Islet precursor cell (in vitro differentiated cells): Measurements from ENCODE around the gene BPIFB3.

Experiments
- DNase-seq: peaks from one replicate; pipeline ENCODE4 v3.0.0-alpha.2; 2018

BPIFB3 gene, protein sequence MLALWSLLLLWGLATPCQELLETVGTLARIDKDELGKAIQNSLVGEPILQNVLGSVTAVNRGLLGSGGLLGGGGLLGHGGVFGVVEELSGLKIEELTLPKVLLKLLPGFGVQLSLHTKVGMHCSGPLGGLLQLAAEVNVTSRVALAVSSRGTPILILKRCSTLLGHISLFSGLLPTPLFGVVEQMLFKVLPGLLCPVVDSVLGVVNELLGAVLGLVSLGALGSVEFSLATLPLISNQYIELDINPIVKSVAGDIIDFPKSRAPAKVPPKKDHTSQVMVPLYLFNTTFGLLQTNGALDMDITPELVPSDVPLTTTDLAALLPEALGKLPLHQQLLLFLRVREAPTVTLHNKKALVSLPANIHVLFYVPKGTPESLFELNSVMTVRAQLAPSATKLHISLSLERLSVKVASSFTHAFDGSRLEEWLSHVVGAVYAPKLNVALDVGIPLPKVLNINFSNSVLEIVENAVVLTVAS

DNA sequence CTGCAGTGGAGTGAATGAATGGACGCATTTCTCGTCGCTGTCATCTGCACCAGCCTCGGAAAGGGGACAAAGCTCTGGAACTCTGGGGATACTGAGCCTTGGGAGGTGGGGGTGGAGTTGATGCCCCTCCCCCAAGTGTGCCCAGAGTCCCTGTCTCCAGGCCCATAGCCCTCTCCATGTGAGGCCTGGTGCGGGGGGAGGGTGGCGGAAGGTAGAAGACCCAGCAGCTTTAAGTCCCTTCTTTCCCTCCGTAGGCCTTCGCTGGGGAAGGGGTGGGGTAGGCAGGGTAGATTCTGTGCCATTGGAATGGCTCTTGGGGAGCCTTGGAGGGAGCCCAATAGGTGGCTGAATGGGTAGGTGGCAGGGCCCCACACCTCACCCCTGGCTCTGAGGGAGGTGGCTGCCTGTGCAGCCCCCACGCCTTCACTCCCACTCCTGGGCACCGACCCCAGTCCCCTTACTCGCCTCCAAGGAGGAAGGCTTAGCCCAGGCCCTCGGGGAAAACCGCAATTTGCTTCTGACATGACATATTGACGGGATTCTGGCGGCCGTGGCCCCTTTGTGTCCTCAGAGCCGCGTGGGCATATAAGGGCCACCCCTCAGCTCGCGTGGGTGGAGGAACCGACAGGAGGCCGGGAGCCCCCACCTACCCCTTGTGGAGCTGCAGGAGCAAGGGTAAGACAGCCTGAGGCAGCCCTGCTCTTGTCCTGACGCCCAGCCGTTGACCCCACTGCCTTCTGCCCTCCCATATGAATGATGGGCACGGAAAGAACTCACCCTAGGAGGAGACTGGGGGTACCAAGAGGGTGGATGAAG is at the start of gene BPIFB3:
Gene BPIFB3, plus strand, starts transcription at position 613 of the 816 bp plus-strand sequence. CDS start 1,533 bp downstream, outside the sequence.
- no peak for DNase-seq

DNA sequence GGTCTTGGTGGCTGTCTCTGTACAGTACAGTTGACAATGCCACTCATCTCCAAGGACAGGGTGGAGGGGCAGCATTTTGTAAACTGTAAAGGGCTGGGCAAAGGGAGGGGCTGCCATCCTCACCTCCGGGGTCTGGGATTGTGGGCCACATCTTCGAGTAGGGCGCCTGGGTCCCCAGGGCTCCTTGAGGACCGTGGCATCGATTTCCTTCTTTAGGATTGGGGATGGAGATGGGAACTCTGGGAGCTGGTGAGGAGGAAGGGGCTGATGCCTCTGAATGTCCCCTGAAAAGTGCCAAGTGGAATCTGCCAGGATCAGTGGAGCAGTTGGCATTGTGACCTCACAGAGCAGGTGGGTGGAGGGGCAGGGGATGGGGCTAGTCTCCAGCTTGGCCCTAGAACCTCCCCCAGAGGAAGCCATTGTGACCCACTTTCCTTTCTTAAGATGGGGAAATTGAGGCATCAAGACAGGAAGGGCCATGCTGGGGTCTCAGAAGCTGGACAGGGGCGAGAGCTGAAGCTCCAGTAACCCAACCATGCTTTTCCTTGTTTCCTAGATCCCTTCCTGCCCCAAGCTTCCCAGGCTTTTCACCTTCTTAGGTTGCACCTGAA is 49.5 kb upstream of the BPIFB3 start, which contains the start of gene SUN5:
Gene SUN5, minus strand, starts transcription at position 293 of the 611 bp plus-strand sequence. Its CDS starts 93 bp downstream, at position 200.
- no peak for DNase-seq

DNA sequence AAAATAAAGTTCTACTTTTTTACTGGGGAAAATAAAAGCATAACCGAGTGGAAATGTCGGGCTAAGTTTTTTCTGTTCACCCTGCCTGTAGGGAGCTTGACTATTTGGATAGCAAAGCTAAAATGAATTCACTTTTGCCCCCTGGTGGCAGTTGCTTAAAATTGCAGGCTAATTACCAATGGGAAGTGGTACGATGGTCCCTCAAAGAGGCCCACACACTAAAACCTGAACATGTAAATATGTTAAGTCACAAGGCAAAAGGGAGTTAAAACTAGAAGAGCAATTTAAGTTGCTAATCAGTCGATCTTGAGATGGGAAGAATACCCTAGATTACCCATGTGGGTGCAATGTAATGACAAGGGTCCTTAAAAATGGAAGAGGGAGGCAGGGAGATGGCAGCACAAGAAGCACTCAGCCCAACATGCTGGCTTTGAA is 48.6 kb upstream of the BPIFB3 start:
- no peak for DNase-seq

DNA sequence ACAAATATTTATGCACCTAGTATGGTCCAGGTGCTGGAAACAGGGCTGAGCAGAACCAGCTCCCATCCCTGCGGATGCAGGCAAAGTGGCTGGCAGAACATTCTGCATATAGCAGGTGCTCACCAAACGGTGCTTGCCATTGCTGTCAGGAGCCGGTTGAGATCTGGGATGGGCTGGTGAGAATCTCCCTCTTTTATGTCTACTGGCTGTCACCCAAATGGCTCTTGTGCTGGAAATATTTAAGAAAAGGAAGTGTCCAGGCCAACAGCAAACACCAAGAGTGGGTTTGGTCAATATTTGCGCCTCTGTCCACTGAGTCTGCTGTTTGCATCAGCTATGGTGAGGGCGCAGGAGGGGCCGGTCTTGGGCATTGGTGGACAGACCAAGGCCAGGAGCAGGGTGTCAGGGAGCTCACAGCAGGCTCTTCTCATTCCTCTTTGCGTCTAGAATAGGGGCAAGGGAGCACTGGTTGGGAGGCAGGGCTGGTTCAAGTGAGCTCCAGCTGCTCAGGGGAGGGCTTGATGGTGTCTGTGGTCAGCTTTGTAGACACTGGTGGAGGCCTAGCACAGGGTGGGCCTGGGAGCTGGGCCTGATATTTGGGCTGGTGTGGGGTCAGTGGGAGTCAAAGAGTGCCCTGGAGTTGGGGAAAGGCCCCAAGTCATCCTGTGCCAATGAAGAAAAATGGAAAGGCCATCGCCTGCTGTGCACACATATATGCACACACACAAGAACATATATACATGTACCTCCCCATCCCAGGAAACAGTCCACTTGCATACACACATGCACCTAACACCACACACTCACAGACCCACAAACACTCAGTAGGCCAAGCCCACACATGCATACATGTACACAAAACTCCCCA is 47.6 kb upstream of the BPIFB3 start:
- no peak for DNase-seq

DNA sequence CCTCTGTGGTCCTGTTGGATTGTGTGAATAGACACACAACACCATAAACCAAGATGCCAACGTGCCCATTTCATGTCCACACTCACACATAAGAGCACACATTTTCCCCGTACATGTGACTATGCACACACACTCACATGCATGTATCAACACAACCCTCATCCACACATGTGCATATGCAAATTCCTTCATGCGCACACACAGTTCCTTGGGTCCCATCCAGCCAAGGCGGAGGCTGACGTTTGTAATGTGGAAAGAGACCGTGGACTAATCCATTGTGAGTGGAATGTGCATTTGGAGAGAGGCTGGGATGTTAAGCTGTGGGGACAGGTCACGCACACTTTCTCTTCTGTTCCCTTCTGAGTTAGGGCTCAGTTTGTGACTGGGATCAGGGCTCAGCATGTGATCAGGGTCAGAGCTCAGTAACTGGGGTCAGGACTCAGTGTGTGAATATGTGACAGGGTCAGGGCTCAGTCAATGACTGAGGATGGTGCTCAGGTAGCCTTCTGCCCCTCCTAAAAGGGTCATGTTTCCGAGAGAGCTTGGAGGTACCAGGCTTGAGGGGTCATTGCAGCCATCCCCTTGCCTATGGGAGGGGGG is 46.8 kb upstream of the BPIFB3 start:
- DNase-seq, result no peak

DNA sequence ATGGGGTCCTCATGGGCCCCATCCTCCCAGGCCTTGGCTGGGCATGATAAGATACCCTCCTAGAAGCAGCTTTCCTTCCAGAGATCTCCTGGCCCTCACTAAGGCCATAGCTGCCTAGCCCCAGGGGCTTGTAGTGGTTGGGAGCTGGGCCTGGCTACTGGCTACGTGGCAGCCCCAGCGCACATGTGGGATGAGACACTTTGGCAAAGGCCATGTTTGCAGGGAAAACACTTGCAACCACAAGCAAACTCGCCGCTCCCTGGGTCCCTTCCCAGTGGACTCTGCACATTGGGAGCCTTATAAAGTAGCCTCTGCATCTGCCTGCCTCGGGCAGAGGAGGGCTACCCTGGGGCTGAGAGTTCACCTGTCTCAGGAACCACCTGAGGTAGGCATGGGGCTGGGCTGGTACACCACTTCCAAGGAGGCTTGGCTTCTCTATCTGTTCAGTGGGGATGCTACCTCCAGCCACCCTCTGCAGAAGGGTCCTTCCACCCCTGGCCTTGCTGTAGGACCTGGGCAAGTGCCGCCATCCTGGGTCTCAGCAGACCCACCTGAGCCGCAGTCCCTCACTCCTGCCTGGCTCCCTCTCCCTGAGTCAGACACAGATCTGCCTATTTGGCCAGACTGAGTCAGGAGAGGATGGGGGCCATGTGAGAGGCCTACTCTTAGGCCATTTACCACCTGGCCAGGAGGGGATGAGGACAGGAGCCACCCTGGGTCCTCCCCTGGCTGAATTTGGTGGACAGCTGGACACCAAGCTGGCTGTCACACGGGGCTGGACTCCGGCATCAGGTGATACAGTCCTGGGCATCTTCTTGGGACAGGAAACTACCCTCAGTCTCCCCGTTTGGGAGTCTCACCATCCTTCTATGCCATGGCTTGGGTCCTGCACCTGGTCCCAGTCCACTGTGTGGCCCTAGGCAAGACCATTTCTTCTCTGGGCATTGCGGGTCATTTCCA is 46.0 kb upstream of the BPIFB3 start, which contains the start of gene BPIFB2:
Gene BPIFB2, plus strand, starts transcription at position 329 of the 960 bp plus-strand sequence. CDS start 871 bp downstream, outside the sequence.
- DNase-seq, result no peak

DNA sequence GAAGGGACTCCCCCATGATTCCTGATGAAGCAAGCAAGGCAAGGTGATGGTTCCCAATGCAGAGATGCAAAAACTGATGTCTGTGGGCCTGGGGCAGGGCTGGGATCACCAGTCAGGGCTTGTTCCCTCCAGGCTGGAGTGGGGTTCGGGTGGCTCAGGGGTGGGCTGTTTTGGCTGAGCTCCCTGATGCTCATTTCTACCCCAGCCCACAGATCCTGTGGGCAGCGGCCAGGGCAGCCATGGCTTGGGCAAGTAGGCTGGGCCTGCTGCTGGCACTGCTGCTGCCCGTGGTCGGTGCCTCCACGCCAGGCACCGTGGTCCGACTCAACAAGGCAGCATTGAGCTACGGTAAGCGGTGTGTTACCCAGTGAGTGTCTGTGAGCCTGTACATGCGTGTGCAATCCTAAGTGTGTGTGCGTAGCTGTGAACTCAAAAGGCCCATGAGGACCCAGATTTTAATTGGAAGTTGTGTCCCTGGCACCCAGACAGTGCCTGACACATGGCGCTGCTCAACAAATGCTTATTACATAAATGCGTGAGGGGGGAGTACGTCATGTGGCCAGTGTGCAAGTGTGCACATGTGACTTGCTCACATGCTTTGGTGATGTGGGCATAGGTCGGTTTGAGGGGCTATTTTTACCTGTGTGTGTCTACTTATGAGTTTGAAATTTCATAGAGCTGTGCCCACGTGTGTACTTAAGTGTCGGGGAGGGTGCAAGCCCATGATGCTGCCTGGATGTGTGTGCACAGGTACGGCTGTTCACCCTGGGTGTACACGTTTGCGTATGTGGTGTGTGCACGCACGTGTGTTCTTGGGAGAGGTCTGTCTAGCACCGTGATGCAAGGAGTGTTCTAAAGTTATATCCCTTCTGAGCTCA is 45.1 kb upstream of the BPIFB3 start:
- DNase-seq, result no peak

DNA sequence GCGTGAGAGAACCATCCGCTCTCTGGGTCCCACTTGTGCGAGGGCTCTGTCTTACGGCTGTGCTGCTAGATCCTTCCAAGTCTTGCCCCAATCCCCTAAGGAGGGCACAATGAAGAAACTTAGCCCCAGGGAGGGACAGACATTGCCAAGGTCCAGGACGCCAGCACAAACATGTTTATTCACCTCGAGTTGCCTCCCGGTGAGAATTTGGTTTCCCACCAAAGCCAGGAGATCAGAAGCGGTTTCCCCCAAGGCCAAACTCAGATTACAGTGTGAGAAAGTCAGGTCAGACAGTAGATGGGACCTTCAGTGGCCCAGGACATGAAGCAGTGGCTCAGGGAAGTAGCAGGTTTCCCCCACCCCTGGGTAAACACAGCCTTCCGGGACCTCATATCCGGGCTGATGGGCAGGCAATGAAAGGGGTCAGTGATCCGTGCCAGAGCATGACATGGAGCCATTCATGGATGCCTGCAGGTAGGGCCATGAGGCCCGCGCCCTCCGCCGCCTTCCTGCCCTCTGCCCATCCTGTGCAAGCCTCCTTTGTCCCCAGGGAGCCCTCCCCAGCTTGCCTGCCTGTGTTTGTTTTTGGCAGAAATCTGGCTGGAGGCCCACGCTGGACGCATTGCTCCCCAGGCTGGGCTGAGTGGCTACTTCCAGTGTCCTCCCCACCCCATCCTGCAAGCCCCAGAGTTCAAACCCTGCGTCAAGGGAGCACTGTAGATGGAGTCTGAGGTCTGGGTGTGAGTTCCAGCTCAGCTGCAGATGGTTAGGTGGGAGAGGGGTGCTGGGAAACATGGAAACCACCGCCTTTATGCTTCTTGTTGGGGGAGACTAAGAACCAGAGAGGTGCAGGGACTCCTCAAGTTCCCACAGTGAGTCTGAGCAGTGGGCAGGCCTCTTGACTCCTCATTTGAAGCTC is 44.2 kb upstream of the BPIFB3 start:
- no peak for DNase-seq

DNA sequence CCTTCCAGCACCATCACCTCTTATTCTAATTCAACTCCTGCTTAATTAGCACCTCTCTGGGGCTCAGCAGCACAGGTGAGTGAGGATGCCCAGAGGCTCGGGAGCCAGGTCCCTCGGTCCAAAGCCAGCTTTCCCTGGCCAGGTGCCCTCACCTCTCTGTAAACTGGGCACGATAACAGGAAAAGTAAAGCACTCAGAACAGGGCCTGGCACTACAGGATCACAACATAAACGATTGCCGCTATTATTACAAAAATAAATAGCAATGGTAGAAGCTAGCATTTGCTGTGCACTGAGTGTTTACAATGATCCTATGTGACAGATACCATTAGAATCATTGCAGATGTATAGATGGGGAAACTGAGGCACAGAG is 43.6 kb upstream of the BPIFB3 start:
- DNase-seq, result no peak

DNA sequence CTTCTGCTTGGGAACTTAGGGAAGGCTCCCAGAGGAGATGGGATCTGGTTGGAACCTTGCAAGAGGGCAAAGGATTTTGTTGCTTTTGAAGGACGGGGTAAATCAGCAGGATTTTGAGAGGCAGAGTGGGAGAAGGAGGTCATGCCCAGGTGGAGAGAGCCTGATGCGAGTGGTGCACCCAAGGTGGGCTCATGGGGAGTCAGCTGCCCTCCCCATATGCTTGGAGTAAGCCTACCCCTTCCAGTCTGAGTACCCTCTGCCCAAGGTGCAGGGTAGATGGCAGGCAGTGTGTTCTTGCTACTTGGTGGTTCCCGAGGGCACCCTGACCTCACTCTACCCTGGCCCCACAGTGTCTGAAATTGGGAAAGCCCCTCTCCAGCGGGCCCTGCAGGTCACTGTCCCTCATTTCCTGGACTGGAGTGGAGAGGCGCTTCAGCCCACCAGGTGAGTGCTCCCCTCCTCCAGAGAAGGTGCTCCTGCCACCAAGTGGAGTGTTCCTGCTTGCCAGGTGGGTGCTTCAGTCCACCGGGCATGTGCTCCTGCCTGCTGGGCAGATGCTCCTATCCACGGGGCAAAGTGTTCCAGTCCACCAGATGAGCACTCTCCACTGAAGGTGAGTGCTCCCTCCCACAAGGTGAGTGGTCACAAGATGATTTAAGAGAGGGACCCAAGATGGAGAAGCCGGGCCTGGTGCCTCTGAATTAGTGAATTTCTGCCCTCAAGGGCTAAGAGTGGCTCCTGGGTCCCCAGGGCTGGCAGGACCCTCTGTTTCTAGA is 42.8 kb upstream of the BPIFB3 start:
- DNase-seq, result no peak

DNA sequence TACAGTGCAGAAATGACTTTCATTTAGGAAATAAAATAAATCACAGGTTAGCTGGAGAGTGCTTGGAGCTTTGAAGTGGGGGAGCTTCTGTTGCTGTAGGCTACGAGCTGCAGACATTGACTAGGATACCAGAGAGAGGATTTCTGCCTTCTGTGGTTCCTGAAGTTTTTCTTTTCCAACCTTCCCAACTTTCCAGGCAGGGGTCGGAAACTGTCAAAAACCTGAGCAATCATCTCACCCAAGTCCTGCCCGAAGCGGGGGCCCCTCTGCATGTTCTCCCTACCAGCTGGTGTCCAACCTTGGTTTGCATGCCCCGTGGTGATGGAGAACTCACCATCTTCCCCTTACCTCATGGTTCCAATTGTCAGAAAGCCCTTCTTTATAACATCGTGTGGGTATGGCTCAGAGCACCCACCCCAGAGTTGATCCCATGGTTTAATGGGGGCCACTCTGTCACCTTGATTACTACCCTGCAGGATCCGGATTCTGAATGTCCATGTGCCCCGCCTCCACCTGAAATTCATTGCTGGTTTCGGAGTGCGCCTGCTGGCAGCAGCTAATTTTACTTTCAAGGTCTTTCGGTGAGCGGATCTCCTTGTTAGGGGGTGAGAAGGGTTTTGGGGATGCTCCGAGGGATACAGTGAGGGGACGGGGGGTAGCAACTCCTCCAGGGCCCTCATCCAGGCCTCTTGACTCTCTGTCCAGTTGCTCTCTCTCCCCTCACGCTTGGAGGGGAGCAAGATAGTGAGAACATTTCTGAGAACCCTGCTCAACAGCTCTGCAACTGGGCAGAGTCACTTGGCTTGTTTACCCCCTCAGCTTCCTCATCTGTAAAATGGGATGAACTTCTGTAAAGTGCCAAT is 41.1 kb upstream of the BPIFB3 start:
- no peak for DNase-seq

DNA sequence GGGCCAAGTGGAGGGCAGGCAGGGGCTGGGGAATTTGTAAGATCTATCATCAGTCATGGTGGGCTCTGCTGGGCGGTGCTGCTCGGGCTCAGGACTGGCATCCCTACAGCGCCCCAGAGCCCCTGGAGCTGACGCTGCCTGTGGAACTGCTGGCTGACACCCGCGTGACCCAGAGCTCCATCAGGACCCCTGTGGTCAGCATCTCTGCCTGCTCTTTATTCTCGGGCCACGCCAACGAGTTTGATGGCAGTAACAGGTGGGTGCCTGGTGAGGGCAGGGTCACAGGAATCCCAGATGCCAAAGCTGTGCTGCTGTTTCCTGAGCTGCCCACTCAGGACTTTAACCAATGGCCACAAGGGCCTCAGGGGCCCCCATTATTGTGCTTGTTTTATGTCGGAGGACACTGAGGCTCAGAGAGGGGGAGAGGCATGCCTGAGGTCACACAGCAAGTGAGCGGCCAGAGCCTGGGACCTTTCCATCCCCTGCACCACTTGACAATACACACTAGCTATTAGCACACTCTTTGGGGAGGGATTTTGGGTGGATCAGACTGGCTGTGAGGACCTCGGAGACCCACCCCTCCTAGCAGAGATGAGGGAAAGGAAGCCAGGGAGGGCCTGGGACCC is 39.9 kb upstream of the BPIFB3 start:
- no peak for DNase-seq

DNA sequence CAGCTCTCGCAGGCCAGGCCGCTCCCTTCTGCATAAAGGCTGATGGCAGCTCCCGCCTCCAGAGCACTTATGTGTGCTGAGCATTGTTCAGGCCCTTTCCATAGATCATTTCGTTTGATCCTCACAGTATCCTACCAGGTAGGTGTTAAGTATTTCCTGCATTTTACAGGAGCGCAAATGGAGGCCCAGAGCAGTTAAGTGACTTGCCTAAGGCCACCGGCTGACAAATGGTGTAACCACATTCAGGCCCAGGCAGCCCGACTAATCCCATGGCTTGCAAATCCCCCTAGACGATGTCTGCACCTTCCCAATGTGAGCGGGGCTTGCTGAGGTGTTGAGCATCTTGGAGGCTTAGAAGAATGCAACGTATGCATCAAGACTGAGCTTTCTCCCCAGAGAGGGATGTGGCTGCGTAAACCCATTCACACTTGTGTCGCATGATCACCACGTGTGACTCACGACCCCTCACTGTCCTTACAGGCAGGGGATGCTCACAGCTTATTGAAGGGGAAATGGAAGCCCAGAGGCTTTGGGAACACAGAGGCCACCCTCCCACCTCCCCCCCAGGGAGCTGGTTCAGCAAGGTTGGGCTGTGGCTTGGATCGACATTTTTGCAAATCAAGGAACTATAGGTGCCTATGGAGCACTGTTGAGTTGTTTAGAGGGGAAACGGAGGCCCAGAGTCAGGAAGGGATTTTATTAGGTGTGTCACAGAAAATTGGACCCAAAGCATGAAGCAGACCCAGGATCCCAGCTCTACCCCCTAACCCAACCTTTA is 39.2 kb upstream of the BPIFB3 start:
- peak; percentile 84 for DNase-seq

DNA sequence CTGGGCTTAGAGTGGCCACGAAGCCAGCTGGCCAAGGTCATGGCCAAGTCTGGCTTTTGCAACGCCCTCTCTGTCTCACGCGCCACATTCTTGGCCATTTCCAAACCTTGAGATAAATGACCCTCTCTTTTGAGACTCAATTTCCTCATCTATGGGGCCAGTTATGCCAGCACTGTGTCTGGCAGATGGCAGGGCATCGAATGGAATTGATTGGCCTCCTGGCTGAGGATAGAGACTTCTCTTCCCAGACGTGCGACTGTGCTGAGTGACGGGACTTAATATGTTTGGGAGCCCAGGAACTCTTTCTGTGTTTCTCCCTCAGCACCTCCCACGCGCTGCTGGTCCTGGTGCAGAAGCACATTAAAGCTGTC is 38.6 kb upstream of the BPIFB3 start:
- no peak for DNase-seq
